ENCODE results near the gene OSBPL7.
A peak's percentile ranks its signal among the peaks of the same experiment; 100 is the strongest.

The OSBPL7 gene

GRCh38 chr17:47853616-47854015, 32.0 kb upstream of the OSBPL7 start:
- H3K9me3 ChIP-seq (ENCODE audit: control insufficient read depth, low read length): no peaks in the 10 kb centered on the region
- TF ChIP-seq CTCF (IDR thresholded peaks at IDR 0.05): no peak
- H2AFZ ChIP-seq: no peak overlapping the region
- no peaks in the 10 kb centered on the region for H3K27me3 ChIP-seq (ENCODE audit: control insufficient read depth, insufficient read depth, low read length)
- H3K9ac ChIP-seq: no peak overlapping the region
- H3K36me3 ChIP-seq (ENCODE audit: control insufficient read depth, insufficient read depth, low read length): no peaks in the 10 kb centered on the region
- H3K27ac ChIP-seq: no peak overlapping the region
- H3K4me3 ChIP-seq (ENCODE audit: low read depth, low read length): no peak overlapping the region
- no peaks in the 10 kb centered on the region for H3K79me2 ChIP-seq
- H3K4me1 ChIP-seq: no peaks in the 10 kb centered on the region
- no peak overlapping the region for H3K4me2 ChIP-seq (ENCODE audit: low read length)

- no peak for TF ChIP-seq CTCF (IDR thresholded peaks at IDR 0.05)
- no peak overlapping the region for H3K4me2 ChIP-seq (ENCODE audit: low read length)
- no peaks in the 10 kb centered on the region for H3K27me3 ChIP-seq (ENCODE audit: control insufficient read depth, insufficient read depth, low read length)
These were observed 30.7 kb upstream of the OSBPL7 start for GRCh38 chr17:47852113-47852949.

GRCh38 chr17:47851764-47852112, 30.1 kb upstream of the OSBPL7 start:
- Histone ChIP-seq H3K36me3 (ENCODE audit: control insufficient read depth, insufficient read depth, low read length) (no peaks in the 10 kb centered on the region), H3K27me3 (ENCODE audit: control insufficient read depth, insufficient read depth, low read length) (no peaks in the 10 kb centered on the region), H2AFZ (no peak overlapping the region), H3K4me1 (no peaks in the 10 kb centered on the region), H3K9ac (no peak overlapping the region), H3K4me3 (ENCODE audit: low read depth, low read length) (no peak overlapping the region), H3K9me3 (ENCODE audit: control insufficient read depth, low read length) (no peaks in the 10 kb centered on the region), H3K4me2 (ENCODE audit: low read length) (no peak overlapping the region), H3K27ac (no peak overlapping the region), H3K79me2 (peaks cover 2% of the 10 kb centered on the region)
- TF ChIP-seq CTCF (IDR thresholded peaks at IDR 0.05): no peak

More at GRCh38 chr17:47852113-47852949, 30.7 kb upstream of the OSBPL7 start:
- Histone ChIP-seq H3K79me2 (peaks cover 2% of the 10 kb centered on the region), H3K36me3 (ENCODE audit: control insufficient read depth, insufficient read depth, low read length) (no peaks in the 10 kb centered on the region), H3K4me1 (no peaks in the 10 kb centered on the region), H3K4me3 (ENCODE audit: low read depth, low read length) (no peak overlapping the region), H3K9ac (no peak overlapping the region), H3K27ac (no peak overlapping the region), H2AFZ (no peak overlapping the region), H3K9me3 (ENCODE audit: control insufficient read depth, low read length) (no peaks in the 10 kb centered on the region)

GRCh38 chr17:47850692-47851573, 29.3 kb upstream of the OSBPL7 start, which contains the start of gene SP6:
Gene SP6 (minus strand): TSS chr17:47851163. CDS start chr17:47848429, 2,734 bp downstream.
- Histone ChIP-seq H3K4me2 (ENCODE audit: low read length) (peak within 1 kb of the TSS; percentile 94), H3K4me3 (ENCODE audit: low read depth, low read length) (peak within 1 kb of the TSS; percentile 90), H3K36me3 (ENCODE audit: control insufficient read depth, insufficient read depth, low read length) (no peaks in the 10 kb centered on the region), H2AFZ (peak within 1 kb of the TSS; percentile 87), H3K27ac (peak within 1 kb of the TSS; percentile 89), H3K9me3 (ENCODE audit: control insufficient read depth, low read length) (no peaks in the 10 kb centered on the region), H3K9ac (peak within 1 kb of the TSS; percentile 65), H3K4me1 (no peaks in the 10 kb centered on the region), H3K79me2 (peaks cover 3% of the 10 kb centered on the region), H3K27me3 (ENCODE audit: control insufficient read depth, insufficient read depth, low read length) (no peaks in the 10 kb centered on the region)
- TF ChIP-seq CTCF (IDR thresholded peaks at IDR 0.05): peak; percentile 39
